NCI-H128 (cell line): Measurements from ENCODE around the gene EFS.
"Not testable (repeated sequence)": the region's sequence is repeated elsewhere in the genome, so short reads cannot be mapped to it uniquely, and the experiment has no call there.

Experiments
- DNase-seq: peaks from one replicate; lab custom pipeline; 2025; ENCODE audit not compliant: unreplicated experiment; lab: John Stamatoyannopoulos, UW

The EFS gene

GRCh38 chr14:23399591-23399990 lies 34.6 kb upstream of the EFS start:
- DNase-seq: no peak

GRCh38 chr14:23399136-23399535 lies 34.2 kb upstream of the EFS start:
- no peak for DNase-seq

DNA sequence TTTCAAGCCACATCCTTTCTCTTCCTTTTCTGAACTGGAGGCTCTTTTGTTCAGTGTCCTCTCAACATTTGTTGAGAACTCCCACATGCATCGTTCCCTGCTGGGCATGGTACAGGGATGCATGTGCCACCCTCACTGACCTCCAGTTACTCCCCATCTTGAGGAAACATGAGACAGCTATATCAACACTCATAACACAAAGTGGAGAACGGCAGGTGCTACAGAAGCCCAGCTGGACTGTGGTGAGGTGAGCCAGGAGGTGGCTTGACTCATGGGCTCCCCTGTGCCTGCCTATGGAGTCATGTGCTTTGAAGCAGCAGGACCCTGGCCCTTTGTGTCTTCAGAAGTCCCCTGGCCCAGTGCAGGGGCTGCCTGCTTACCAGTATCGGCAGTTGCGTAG lies 33.4 kb upstream of the EFS start:
- DNase-seq: no peak

GRCh38 chr14:23396781-23397407 lies 31.9 kb upstream of the EFS start:
- no peak for DNase-seq

- no peak for DNase-seq
These were observed 31.2 kb upstream of the EFS start for GRCh38 chr14:23396126-23396525.

- no peak for DNase-seq
These were observed 27.6 kb upstream of the EFS start for GRCh38 chr14:23392613-23393012.

DNA sequence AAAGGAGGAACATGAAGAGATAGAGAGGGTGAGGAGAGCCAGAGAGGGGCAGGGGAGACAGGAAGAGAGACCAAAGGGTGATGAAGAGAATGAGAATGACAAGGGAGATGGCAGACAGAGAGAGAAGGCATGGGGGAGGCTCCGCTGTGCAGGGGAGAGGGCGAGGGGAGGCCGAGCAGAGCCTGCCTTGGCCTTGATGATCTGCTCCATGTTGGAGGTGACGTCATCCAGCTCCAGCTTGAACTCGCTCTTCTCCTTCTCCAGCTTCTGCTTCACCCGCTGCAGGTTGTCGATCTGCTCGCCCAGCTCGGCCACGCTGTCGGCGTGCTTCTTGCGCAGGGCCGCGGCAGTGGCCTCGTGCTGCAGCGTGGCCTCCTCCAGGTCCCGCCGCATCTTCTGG lies 24.9 kb upstream of the EFS start:
- DNase-seq: not testable (repeated sequence)

DNA sequence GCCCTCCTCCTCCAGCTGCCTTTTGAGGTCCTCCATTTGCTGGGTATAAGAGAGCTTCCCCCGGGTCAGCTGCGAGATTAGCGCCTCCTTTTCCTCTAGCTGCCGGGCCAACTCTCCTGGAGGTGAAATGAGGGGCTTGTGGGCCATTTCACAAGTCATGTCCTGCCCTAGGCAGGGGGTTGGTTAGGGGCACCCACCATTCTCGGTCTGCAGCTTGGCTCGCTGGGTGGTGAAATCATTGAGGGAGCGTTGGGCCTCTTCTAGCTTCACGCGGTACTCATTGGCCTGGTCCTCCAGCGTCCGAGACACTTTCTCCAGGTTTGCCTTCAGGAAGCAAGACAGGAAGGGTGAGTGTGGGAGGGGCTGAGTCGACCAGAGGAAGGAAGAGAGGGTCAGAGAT lies 24.4 kb upstream of the EFS start:
- DNase-seq: no peak

DNA sequence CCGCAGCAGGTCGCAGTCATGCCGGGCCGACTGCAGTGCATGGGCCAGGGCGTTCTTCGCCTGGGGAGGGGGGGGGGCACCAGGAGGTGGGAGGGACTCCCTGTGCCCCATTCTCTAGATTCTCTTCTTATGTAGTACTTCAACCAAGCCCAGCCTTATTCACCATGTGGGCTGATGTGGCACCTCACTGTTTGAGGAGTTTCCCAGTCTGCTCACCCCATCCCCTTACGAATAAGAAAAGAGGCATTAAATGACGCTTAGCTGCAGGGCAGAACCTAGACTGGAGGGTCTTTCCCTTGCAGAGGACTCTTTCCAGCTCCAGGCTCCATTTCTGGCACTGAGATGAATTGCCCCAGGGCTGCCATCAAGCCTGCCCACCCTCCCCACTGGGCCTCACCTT lies 24.0 kb upstream of the EFS start:
- no peak for DNase-seq

DNA sequence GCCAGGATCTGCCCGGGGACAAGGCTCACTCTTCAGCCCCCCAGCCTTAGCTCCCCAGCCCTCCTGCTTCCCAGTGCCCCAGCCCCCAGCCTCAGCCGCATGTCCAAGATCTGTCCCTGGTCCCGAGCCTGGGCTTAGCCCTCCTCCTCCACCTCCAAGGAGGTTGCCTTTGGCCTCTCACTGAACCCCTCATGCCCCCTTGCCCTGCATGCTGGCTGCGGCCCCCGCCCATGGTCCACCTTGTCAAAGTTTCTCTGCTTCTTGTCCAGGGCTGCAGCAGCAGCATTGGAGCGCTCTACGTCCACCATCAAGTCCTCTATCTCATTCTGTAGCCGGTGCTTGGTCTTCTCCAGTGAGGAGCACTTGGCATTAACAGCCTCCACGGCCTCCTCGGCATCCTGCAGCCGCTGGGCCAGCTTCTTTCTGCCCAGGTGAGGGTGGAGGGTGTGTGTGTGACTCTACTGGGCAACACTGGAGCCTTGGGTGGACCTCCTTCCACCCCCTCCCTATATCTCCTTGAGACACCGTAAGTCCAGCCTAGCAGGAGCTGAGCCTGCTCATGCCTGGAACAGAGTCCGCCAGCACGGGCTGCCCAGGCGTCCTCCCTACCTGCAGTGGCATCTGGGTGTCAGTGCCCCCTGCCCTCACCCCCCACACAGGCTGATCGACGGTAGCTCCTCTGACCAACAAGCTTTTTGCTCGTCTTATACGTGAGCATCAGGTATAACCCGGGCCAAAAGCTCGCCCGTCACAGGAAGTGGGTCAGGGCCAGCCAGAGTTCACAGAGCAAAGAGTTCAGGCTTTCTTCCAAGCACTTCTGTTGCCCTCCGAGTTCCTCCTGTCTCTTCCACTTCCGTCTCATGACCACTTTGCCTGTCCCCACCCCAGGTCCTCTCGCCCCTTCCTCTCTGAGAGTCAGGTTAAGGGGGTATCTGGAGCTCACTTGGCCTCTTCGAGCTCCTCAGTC lies 23.2 kb upstream of the EFS start:
- DNase-seq: no peak

DNA sequence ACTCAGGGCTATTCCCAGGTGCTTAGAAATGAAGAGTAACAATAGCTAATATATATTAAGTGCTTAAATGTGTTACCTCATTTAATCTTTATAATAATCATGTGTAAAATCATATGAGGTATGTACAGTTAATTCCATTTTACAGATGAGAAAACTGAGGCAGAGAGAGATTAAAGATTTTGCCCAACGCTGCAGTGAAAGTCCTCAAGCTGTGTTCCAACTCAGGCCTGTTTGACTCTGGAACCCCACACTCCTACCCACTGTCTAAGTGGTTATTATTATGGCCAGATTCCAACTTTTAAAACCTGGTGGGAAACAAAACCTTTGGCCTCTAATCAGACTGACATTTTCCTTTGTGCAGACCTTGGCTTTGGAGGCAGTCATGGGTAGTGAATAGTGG lies 22.0 kb upstream of the EFS start:
- no peak for DNase-seq

DNA sequence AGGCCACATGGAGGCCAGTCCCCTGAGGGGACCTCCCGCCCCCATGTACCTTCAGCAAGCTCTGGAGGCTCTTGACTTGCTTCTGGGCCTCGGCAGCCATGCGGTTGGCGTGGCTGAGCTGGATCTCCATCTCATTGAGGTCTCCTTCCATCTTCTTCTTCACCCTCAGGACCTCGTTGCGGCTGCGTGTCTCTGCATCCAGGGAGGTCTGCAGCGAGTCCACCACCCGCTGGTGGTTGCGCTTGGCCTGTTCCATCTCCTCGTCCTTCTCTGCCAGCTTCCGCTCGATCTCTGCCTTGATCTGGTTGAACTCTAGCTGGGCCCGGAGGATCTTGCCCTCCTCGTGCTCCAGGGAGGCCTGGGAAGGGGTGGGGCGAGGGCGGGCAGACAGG lies 21.3 kb upstream of the EFS start:
- DNase-seq: not testable (repeated sequence)

DNA sequence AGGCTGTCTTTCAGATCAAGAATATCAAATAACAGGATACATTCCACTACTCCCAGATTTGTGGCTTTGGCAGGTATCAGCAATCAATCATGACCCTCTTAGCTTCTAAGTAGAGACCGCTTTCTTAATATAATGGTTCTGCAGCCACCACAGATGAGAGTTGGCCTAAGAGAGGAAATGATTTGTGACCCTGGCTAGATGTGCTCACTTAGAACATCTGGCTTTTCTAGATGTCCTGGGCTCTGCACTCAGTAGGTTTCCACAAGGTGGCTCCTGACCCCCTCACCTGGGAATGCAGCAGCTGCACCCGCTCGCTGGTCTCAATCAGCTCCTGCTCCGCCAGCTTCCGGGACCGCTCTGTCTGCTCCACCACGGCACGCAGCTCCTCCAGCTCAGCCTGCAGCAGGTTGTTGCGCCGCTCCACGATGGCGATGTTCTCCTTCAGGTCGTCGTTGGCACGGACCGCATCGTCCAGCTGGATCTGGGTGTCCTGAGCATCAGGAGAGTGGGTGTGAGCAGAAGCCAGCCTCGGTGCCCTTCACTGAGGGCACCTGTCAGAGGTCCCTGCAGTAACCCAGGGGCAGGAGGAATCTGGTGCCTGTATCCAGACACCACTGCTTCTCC lies 20.8 kb upstream of the EFS start:
- DNase-seq: no peak

- DNase-seq: no peak
These were observed 20.3 kb upstream of the EFS start for GRCh38 chr14:23385244-23385641.

- DNase-seq: no peak
These were observed 19.6 kb upstream of the EFS start for GRCh38 chr14:23384364-23385080.

GRCh38 chr14:23382731-23383440 lies 17.9 kb upstream of the EFS start:
- DNase-seq: no peak

- DNase-seq: no peak
These were observed 17.3 kb upstream of the EFS start for GRCh38 chr14:23382276-23382675.

DNA sequence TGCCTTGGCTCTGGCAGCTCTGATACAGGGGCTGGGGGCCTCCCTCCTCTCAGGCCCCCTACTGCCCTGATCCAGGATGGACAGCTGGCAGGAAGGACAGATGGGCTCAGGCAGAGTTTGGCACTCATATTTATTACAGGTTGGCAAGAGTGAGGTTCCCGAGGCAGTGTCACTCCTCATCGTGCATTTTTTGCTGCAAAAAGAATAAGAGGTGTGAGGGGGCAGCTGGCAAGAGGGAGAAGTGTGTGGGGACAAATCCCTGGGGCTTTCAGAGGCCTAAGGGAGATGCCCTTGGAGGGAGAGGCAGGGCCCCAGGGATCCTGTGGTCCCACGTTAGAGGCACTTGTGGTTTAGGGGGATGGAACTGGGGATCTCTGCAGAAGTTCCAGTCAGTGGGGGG lies 16.9 kb upstream of the EFS start:
- no peak for DNase-seq

DNA sequence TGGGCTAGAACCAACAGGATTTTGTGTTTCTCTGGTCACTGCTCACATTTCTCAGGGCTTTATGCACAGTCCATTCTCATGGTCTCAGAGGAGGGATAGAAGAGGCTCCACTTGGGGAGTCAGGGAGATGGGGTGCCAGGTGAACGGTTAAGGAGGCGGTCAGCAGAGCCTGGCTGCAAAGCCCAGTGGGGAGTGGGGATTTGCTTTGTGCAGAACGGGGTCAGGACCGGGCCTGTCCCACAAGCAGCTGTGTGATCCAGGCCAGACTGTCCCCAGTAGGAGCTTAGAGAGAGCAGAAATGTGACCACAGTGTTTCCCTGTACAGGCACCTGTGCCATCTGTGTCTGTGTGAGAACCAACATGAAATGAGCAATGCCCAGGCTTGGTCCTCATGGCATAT lies 16.0 kb upstream of the EFS start:
- DNase-seq: no peak

GRCh38 chr14:23380197-23380914 lies 15.4 kb upstream of the EFS start:
- DNase-seq: no peak
